T-helper 9 cell (primary cell): Measurements from ENCODE around the gene SLFN12L.
"Not testable (repeated sequence)": the region's sequence is repeated elsewhere in the genome, so short reads cannot be mapped to it uniquely, and the experiment has no call there.

ENCODE experiments used
- DNase-seq: peaks from one replicate; pipeline ENCODE4 v3.0.0-alpha.2; 2020
- total RNA-seq, 2 donors: gene quantifications; one replicate each; lab custom pipeline; 2026; lab: John Stamatoyannopoulos, UW

Gene SLFN12L
- 168 to 196 reads per million in 2 donors for total RNA-seq

DNA sequence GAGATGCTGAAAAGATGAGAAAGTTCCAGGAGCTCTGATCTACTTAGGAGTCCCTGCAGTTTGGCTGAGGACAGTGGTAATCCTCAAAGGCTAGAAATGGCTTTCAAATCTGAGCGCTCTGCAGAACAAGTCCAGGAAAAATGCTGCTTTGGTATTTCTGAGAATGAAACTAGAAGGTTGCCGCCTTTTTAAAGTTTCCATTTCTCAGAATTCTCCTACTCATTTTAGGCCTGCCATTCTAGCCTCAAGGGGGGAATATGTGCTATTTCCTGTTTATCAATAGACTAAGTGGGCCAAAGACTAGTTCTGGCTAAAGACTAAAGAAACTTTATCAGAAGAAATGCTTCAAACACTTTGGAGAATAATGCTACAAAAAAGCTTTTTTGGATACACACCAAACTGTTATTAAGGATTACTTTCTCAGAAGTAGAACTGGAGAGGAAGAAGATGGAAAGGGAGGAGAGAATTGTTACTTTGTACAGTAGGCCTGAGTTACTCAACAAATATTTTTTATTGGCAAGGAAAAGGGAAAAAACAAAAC is at the start of gene SLFN12L:
Gene SLFN12L, minus strand, starts transcription at position 78 of the 541 bp plus-strand sequence. CDS start 15,314 bp downstream, outside the sequence.
- DNase-seq = no peak

DNA sequence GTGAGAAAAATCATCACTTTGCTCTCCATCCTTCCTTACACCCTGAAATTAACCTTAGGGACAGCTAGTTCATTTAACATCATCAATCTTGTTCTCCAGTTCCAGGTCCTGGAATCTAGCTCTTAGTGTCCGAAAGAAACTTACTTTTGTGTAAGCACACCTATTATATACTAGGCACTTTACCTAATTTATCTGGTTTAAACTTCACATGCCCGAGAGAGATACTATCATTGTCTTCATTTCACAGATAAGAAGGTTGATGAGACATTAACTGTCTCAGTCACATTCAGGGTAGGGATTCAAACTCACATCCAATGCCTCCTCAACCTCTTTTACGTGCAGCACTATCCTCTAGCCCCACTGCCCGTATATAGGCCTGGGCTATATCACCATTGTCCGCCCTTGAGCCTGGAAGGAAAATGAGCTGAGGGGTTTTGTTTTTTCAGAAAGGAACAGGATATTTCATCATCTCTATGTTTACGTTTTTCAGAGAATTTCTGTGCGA is 49.1 kb upstream of the SLFN12L start:
- DNase-seq = no peak

GRCh38 chr17:35584061-35584460 is 46.6 kb upstream of the SLFN12L start:
- DNase-seq = no peak

DNA sequence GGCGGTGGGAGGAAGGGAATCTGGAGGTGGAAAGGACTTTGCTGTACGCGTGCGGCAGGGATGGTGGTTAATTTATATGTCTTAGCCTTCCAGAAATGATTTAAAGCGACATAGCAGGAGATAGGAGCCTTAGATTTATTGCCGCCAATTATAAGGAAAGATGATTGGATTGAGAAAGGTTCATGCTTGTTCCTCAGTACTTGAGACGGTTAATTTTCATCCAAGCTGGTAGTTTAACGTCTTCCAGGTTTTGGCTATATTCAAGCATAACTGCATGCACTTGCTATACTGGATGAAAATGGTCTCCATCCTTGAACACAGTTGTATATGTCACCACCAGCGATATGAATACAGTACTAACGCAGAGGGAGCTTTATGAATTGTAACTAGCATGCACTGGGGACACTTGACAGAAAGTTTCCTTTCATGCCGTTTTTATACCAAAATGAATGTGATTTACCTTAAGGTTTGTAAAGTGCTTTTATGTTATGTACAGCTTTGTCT is 41.5 kb upstream of the SLFN12L start:
- DNase-seq = no peak

DNA sequence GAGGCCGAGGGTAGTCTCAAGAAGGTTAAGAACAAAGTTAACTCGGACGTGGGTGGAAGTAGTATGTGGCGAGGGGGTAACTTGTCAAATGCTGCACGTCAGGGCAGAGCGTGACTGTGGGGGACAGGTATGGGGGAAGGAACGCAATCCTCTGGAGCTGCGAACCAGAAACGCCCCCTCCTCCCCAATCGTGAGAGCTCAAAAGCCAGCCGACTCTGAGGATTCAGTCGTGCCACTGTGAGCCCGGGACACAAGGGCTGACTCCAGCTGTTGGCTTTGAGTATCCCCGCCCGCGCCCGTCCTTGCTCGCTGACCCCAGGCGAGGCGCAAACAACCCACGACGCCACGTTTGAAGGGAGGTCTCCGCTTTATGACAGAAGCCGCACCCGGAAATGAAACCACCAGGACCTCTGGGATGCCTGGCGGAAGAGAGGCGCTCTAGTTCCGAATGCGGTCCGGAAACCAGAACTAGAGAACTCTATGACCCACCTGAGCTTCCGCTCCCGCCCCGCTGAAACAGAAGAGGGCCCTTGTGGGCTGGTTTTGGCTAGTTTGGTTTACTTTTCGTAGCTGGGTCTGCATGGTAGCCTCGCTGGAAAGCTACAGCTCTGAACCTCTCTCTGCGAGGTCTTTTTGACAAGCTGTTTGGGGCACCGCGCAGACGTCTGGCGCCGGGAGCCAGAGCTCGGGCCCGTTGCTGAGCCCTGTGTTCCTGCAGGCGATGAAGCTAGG is 40.9 kb upstream of the SLFN12L start, which contains the start of gene PEX12:
Gene PEX12, minus strand, starts transcription at position 375 of the 732 bp plus-strand sequence. CDS start 550 bp downstream, outside the sequence.
- DNase-seq = peak; percentile 81

DNA sequence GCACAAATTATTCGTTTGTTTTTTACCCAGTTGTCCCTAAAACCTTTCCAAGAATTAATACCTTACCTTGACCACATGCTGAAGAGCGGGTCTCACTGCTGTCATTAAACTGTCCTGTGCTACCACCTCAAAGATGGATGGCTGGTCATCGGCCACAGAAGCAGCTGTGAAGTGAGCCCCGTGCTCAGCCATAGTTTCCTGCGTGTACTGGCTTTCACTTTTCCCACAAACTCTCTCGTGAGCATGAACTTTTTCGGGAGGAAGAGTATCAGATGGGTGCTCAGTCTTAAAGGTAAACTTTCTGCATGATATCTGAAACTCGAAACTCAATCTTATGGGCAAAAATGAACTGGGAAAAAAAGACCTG is 40.3 kb upstream of the SLFN12L start:
- DNase-seq = no peak

GRCh38 chr17:35575759-35576158 is 38.3 kb upstream of the SLFN12L start:
- no peak for DNase-seq

- DNase-seq = no peak
These were observed 31.9 kb upstream of the SLFN12L start for GRCh38 chr17:35569405-35569804.

GRCh38 chr17:35568561-35568960 is 31.1 kb upstream of the SLFN12L start:
- DNase-seq = no peak

DNA sequence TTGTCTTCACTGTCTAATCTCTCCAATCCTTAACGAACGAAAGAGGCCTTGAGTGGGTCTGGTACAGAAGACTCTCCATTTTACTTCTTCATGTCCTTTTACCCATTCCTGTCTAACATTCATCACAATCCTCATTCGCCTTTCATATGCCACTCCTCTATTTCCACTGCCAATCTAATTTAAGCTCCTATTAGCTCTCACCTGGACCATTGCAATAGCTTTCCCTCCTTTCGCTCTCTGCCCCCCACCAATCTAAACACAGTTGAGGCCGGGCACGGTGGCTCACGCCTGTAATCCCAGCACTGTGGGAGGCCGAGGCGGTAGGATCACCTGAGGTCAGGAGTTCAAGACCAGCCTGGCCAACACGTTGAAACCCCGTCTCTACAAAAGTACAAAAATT is 29.5 kb upstream of the SLFN12L start:
- no peak for DNase-seq

DNA sequence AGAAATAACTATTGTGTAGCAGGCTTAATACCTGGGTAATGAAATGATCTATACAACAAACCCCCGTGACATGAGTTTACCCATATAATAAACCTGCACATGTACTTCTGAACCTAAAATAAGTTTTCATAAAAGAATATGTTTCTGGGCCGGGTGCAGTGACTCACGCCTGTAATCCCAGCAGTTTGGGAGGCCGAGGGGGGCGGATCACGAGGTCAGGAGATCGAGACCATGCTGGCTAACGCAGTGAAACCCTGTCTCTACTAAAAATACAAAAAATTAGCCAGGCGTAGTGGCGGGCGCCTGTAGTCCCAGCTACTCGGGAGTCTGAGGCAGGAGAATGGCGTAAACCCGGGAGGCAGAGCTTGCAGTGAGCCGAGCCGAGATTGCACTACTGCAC is 25.7 kb upstream of the SLFN12L start:
- DNase-seq = not testable (repeated sequence)

DNA sequence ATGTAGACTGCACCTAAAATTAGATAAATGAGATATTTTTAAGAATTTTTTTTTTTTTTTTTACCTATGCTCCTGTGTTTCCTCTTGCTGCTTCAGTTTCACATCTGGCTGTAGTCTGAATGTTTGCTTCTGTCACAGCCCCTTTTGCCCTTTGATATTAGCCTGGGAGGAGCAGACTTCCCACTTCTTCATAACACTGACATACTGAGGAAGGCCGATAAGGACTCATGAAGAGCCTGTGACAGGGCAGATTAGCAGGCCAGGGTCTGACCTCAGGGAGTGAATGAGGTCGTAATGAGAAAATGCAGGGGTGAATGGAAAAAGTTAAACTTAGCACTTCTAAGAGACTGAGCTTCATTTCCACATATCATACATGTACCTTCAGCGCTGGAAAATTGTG is 23.2 kb upstream of the SLFN12L start, which contains the start of gene SLFN14:
Gene SLFN14, minus strand, starts transcription at position 117 of the 400 bp plus-strand sequence. CDS start 2,757 bp downstream, outside the sequence.
- DNase-seq = no peak

DNA sequence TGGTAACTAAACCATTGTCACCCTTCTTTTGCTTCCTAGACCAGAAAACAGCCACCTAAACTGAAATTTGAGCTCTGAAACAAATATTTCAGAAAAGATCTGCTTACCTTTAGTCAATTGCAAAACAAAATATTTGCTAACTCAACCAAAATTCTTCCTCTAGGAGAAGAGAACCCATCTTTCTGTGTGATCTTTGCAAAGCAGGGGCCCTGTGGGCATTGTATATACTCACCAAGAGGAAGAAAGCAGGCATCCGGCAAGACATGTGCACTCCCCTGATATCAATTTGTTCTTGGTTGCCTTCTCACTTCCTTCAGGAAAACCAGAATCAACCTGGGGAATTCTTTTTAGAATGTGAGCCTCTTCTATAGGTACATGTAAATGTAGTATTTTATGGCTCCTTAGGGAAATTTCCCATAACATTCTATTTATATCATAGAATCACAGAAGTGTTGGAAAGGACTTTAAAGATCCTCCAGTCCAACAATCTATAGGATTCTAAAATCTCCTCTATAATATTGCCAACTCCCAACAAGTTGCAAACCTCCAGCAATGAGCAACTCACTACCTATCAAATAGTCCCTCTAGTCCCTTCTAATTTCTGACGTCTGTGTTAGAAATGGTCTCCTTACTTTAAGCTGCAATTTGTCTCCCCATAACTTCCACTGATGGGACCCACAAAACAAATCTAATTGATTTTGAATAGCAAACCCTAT is 22.2 kb upstream of the SLFN12L start:
- no peak for DNase-seq

DNA sequence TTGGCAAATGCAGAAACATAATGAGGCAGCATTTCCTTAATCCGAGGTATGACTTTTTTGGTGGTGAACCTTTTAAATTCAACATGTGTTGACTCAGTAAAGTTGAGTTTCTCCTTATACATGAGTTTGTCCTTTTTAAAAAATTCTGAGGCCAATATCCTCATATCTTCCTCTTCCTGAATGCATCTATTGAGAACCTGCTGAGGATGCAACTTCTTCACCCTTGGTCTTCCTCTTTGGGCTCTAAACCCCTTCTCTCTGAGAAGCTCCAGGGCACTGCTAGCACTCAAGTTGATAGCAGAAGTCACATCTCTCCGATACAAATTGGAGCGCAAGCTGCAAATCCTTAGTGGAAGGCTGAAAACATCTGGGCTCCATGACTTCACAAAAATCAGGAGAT is 19.9 kb upstream of the SLFN12L start:
- DNase-seq = no peak

DNA sequence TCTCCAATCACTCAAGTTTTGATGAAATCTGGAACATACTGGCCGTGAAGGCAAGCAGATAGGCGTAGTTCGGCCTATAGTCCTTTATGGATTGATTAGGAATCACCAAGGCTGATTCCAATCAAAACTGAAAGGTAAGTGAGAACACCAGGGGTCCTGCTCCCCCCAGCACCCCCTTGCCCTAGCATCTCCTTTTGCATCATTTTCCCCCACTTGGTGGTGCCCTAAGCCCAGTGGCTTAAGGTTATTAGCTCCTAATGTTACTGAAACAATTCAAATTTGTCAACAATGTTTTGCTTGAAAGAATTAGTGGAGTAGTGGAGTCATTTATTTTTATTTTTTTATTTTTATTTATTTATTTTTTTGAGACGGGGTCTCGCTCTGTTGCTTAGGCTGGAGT is 18.2 kb upstream of the SLFN12L start:
- DNase-seq = no peak

GRCh38 chr17:35554668-35555067 is 17.2 kb upstream of the SLFN12L start:
- DNase-seq = no peak

DNA sequence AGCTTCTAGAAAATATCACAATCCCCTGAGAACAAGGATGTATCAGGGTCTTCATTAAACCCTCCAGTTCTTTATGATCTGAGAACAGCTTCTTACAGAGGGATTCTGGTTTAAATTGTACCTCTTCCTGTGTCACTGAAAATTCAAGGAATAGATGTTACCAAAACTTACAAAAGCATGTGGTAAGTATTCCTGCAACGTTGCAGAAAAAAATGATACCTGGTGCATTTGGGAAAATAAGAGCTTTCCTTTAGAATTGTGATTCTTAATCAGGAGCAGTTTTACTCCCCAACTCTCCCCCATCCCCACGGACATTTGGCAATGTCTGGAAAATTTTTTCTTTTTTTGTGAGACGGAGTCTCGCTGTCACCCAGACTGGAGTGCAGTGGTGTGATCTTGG is 15.8 kb upstream of the SLFN12L start:
- no peak for DNase-seq

- no peak for DNase-seq
These were observed 11.5 kb upstream of the SLFN12L start for GRCh38 chr17:35548978-35549377.

- DNase-seq = no peak
These were observed 10.8 kb upstream of the SLFN12L start for GRCh38 chr17:35548208-35548810.

DNA sequence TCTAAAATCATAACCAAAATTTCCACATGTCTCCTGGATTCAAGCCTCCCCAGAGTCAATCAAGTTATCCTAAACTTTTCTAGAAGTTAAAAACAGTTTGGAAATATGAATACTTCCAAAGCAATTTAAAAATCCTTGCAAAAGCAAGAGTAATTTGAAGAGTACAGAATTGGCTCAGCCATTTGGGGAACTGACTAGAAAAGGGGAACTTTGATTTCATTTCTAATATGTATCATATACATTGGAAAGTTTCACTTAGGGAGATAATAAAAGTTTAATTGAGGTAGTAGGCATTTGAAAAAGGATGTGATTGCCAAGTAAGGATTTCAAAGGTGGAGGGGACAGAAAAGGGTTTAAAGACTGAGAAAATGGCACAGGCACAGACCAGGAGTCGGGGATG is 9.0 kb upstream of the SLFN12L start:
- no peak for DNase-seq

DNA sequence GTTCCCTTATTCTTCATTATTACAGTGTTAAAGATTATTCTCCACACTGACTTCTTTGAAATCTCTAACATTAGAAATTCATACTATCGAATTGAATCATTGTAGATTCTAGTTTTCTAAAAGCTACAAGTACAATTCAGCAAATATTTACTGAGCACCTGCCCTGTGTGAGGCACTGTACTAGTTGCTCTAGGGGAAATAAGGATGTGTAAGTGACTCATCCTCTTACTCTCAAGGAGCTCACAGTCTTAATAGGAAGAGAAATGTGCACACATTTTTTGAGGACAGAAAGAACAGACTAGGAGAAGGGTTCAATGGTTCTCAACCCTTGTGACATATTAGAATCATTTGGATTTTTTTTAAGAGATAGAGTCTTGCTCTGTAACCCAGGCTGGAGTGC is 7.7 kb upstream of the SLFN12L start:
- DNase-seq = no peak

GRCh38 chr17:35543856-35544255 is 6.4 kb upstream of the SLFN12L start:
- DNase-seq = no peak

- DNase-seq = no peak
These were observed 5.5 kb upstream of the SLFN12L start for GRCh38 chr17:35542990-35543389.
